ENCODE measurements around the gene PARD3. TPM values are rescaled to one million over a fixed set of nuclear protein-coding genes. Genes with fewer than 3 reads are reported as not detected.

Gene PARD3
- total RNA-seq, 2 experiments from 2014 or later = 0.53 to 0.71 TPM

- Histone ChIP-seq H3K36me3 (ENCODE audit: insufficient read depth, low read length) (no peaks in the 10 kb centered on the region), H3K4me3 (ENCODE audit: low read length) (no peak overlapping the region), H3K27me3 (ENCODE audit: control insufficient read depth in 1 of 2, insufficient read depth in 2 of 2, low read length in 2 of 2) (no peaks in the 10 kb centered on the region), H3K9me3 (ENCODE audit: control insufficient read depth in 1 of 2, insufficient read depth in 1 of 2, low read length in 2 of 2) (no peaks in the 10 kb centered on the region), H3K4me1 (ENCODE audit: insufficient read depth, low read length) (no peaks in the 10 kb centered on the region), H3K27ac (ENCODE audit: low read depth in 1 of 2, low read length in 2 of 2) (no peak overlapping the region)
- Mint-ChIP-seq H3K27me3 (peaks cover 9% of the 10 kb centered on the region), H3K4me3 (no peak overlapping the region), H3K9me3 (no peaks in the 10 kb centered on the region), H3K4me1 (ENCODE audit: low read depth) (no peaks in the 10 kb centered on the region), H3K36me3 (ENCODE audit: low read depth) (no peaks in the 10 kb centered on the region), H3K27ac (no peak overlapping the region)
- intact Hi-C loops (cut with DNase I, micrococcal nuclease) = no loop called here
- ATAC-seq (ENCODE audit: poor library complexity) = no peak
- TF ChIP-seq CTCF (IDR thresholded peaks at IDR 0.05) = no peak
- POLR2A ChIA-PET = no interaction called here
- CTCF ChIA-PET = no interaction called here
- DNase-seq = no peak
These were observed 645.4 kb downstream of the PARD3 start for GRCh38 chr10:34169677-34170076.

GRCh38 chr10:34169131-34169530, 646.0 kb downstream of the PARD3 start:
- H3K4me3 Mint-ChIP-seq = no peak overlapping the region
- Histone ChIP-seq H3K27ac (ENCODE audit: low read depth in 1 of 2, low read length in 2 of 2) (no peak overlapping the region), H3K4me1 (ENCODE audit: insufficient read depth, low read length) (no peaks in the 10 kb centered on the region), H3K36me3 (ENCODE audit: insufficient read depth, low read length) (no peaks in the 10 kb centered on the region), H3K9me3 (ENCODE audit: control insufficient read depth in 1 of 2, insufficient read depth in 1 of 2, low read length in 2 of 2) (no peaks in the 10 kb centered on the region), H3K27me3 (ENCODE audit: control insufficient read depth in 1 of 2, insufficient read depth in 2 of 2, low read length in 2 of 2) (no peaks in the 10 kb centered on the region), H3K4me3 (ENCODE audit: low read length) (no peak overlapping the region)
- TF ChIP-seq CTCF (IDR thresholded peaks at IDR 0.05) = no peak
- CTCF ChIA-PET = no interaction called here
- H3K9me3 Mint-ChIP-seq = no peaks in the 10 kb centered on the region
- intact Hi-C loops (cut with DNase I, micrococcal nuclease) = no loop called here
- no peak for ATAC-seq (ENCODE audit: poor library complexity)
- H3K4me1 Mint-ChIP-seq (ENCODE audit: low read depth) = no peaks in the 10 kb centered on the region
- no peak overlapping the region for H3K27ac Mint-ChIP-seq
- H3K36me3 Mint-ChIP-seq (ENCODE audit: low read depth) = no peaks in the 10 kb centered on the region
- no peak for DNase-seq
- POLR2A ChIA-PET = no interaction called here
- H3K27me3 Mint-ChIP-seq = peaks cover 9% of the 10 kb centered on the region

GRCh38 chr10:34168439-34168838, 646.7 kb downstream of the PARD3 start:
- no peak overlapping the region for H3K27ac ChIP-seq (ENCODE audit: low read depth in 1 of 2, low read length in 2 of 2)
- no peaks in the 10 kb centered on the region for H3K9me3 Mint-ChIP-seq
- ChIA-PET CTCF (no interaction called here), POLR2A (no interaction called here)
- no peaks in the 10 kb centered on the region for H3K36me3 Mint-ChIP-seq (ENCODE audit: low read depth)
- no peak for ATAC-seq (ENCODE audit: poor library complexity)
- H3K4me1 ChIP-seq (ENCODE audit: insufficient read depth, low read length) = no peaks in the 10 kb centered on the region
- no peaks in the 10 kb centered on the region for H3K4me1 Mint-ChIP-seq (ENCODE audit: low read depth)
- TF ChIP-seq CTCF (IDR thresholded peaks at IDR 0.05) = no peak
- H3K4me3 Mint-ChIP-seq = no peak overlapping the region
- DNase-seq = no peak
- no peak overlapping the region for H3K27ac Mint-ChIP-seq
- intact Hi-C loops (cut with DNase I, micrococcal nuclease) = no loop called here
- no peaks in the 10 kb centered on the region for H3K9me3 ChIP-seq (ENCODE audit: control insufficient read depth in 1 of 2, insufficient read depth in 1 of 2, low read length in 2 of 2)
- H3K27me3 Mint-ChIP-seq = peaks cover 9% of the 10 kb centered on the region
- no peak overlapping the region for H3K4me3 ChIP-seq (ENCODE audit: low read length)
- no peaks in the 10 kb centered on the region for H3K27me3 ChIP-seq (ENCODE audit: control insufficient read depth in 1 of 2, insufficient read depth in 2 of 2, low read length in 2 of 2)
- no peaks in the 10 kb centered on the region for H3K36me3 ChIP-seq (ENCODE audit: insufficient read depth, low read length)
